HCT116 (cell line): ENCODE data around the gene BCL2L11. TPM values are rescaled to one million over a fixed set of nuclear protein-coding genes. Genes with fewer than 3 reads are reported as not detected.

ENCODE experiments used
- ATAC-seq: fragments of 200-7000 bp; cut with Tn5 transposase; 2 replicates; pipeline ENCODE4 v1.9.1; 2020; ENCODE audit warnings: mild to moderate bottlenecking, moderate library complexity
- BruUV-seq: library from RNA; stranded (reverse); fragments of 400-500 nt; replicated peaks from 2 replicates; lab custom pipeline; 2021; lab: Mats Ljungman, UMichigan
- CTCF ChIA-PET: fragments of 300-600 bp; sonication (Branson Sonifier 250); formaldehyde crosslinking; loops from one replicate; lab custom pipeline; 2021; ENCODE audit warnings: antibody characterized with exemption; lab: Charles Lee
- POLR2A ChIA-PET: fragments of 300-600, 350-600 bp; sonication (Branson Sonifier 250); formaldehyde crosslinking; loops from one replicate; lab custom pipeline; 2021; ENCODE audit warnings: antibody characterized with exemption; lab: Charles Lee
- RAD21 ChIA-PET, 2 experiments: fragments of 300-600 bp; sonication (Branson Sonifier 250); formaldehyde crosslinking; loops; one replicate each; lab custom pipeline; 2023; ENCODE audit warnings: low total read pairs in 2 of 2; ENCODE audit not compliant: uncharacterized antibody in 2 of 2, unreplicated experiment in 2 of 2, low non-redundant PET in 1 of 2; lab: Charles Lee
- DNase-seq: peaks from one replicate; pipeline ENCODE4 v3.0.0-alpha.2; 2010; ENCODE audit warnings: low read depth, low spot score
- H2AFZ ChIP-seq: fragments of 200-600 bp; shearing (Covaris generic), sonication (generic); 2 replicates; pipeline ENCODE4 v1.6.1; 2017; ENCODE audit warnings: low read depth, mixed run types, mixed read lengths, antibody characterized with exemption, low read length; ENCODE audit not compliant: poor library complexity, severe bottlenecking
- H3K27ac ChIP-seq: 2 replicates; pipeline ENCODE4 v1.5.1; 2012; ENCODE audit warnings: low read depth, low read length
- H3K27me3 ChIP-seq: fragments of 200-600 bp; sonication (generic); 2 replicates; pipeline ENCODE4 v1.6.1; 2016; ENCODE audit warnings: mixed run types, low read length, mixed read lengths; ENCODE audit not compliant: insufficient read depth
- H3K36me3 ChIP-seq, 2 experiments: fragments of 200-500 bp in 1 of 2; fragments of 200-600 bp in 1 of 2; sonication (Bioruptor generic) in 1 of 2; sonication (generic) in 1 of 2; 2 replicates each; pipeline versions ENCODE4 v1.5.1 to v1.6.1; 2014 to 2016; ENCODE audit warnings: low read length in 2 of 2, inconsistent platforms in 1 of 2, mixed read lengths in 1 of 2, mixed run types in 1 of 2; ENCODE audit not compliant: insufficient read depth in 2 of 2, control insufficient read depth in 1 of 2
- H3K4me1 ChIP-seq, 2 experiments: fragments of 200-600 bp in 1 of 2; sonication (generic) in 1 of 2; 2 replicates each; pipeline versions ENCODE4 v1.5.1 to v1.6.1; 2012 to 2017; ENCODE audit warnings: low read length in 2 of 2, inconsistent platforms in 1 of 2, mild to moderate bottlenecking in 1 of 2, mixed read lengths in 1 of 2, mixed run types in 1 of 2, moderate library complexity in 1 of 2; ENCODE audit not compliant: insufficient read depth in 2 of 2, control insufficient read depth in 1 of 2
- H3K4me2 ChIP-seq: fragments of 200-600 bp; sonication (generic); 2 replicates; pipeline ENCODE4 v1.6.1; 2017; ENCODE audit warnings: mixed run types, low read length, mixed read lengths
- H3K4me3 ChIP-seq, 2 experiments: fragments of 200-600 bp in 1 of 2; sonication (generic) in 1 of 2; replicated peaks in 1 of 2; 2 replicates each; pipeline ENCODE4 v1.5.1; 2011 to 2016; ENCODE audit warnings: low read length in 2 of 2, control low read depth in 1 of 2, low read depth in 1 of 2, mild to moderate bottlenecking in 1 of 2, mixed read lengths in 1 of 2, mixed run types in 1 of 2
- H3K79me2 ChIP-seq: fragments of 200-600 bp; sonication (generic); 2 replicates; pipeline ENCODE4 v1.6.1; 2017; ENCODE audit warnings: mild to moderate bottlenecking, mixed run types, low read length, moderate library complexity, mixed read lengths; ENCODE audit not compliant: insufficient read depth
- H3K9ac ChIP-seq: fragments of 200-600 bp; sonication (generic); 2 replicates; pipeline ENCODE4 v1.6.1; 2016; ENCODE audit warnings: low read length, mixed read lengths
- H3K9me2 ChIP-seq: fragments of 200-600 bp; sonication (generic), shearing (Covaris generic); 2 replicates; pipeline ENCODE4 v1.6.1; 2017; ENCODE audit warnings: mixed run types, mild to moderate bottlenecking, moderate library complexity; ENCODE audit not compliant: insufficient read depth
- H3K9me3 ChIP-seq, 2 experiments: fragments of 200-500 bp in 1 of 2; fragments of 200-600 bp in 1 of 2; sonication (Bioruptor generic) in 1 of 2; sonication (generic) in 1 of 2; 2 replicates each; pipeline ENCODE4 v1.6.1; 2014 to 2017; ENCODE audit warnings: low read length in 2 of 2, mixed read lengths in 2 of 2, inconsistent platforms in 1 of 2, low read depth in 1 of 2, mild to moderate bottlenecking in 1 of 2, mixed run types in 1 of 2, moderate library complexity in 1 of 2; ENCODE audit not compliant: control insufficient read depth in 1 of 2, insufficient read depth in 1 of 2
- H4K20me1 ChIP-seq: fragments of 200-600 bp; sonication (generic), shearing (Covaris generic); 2 replicates; pipeline ENCODE4 v1.6.1; 2017; ENCODE audit warnings: mixed run types, mild to moderate bottlenecking, moderate library complexity; ENCODE audit not compliant: insufficient read depth
- CEBPB ChIP-seq: IDR thresholded peaks from 2 replicates; pipeline ENCODE4 v1.6.1; 2012; ENCODE audit warnings: low read depth
- CTCF ChIP-seq, 3 experiments: fragments of 200-600 bp in 1 of 3; sonication (generic) in 1 of 3; IDR thresholded peaks in 2 of 3; conservative IDR thresholded peaks in 1 of 3; 2 replicates each; pipeline ENCODE4 v1.5.1; 2012 to 2017; ENCODE audit warnings: low read depth in 2 of 3, low read length in 2 of 3, antibody characterized with exemption in 1 of 3, borderline replicate concordance in 1 of 3, control low read depth in 1 of 3, mild to moderate bottlenecking in 1 of 3, mixed read lengths in 1 of 3, mixed run types in 1 of 3, moderate library complexity in 1 of 3; ENCODE audit not compliant: insufficient read depth in 1 of 3
- EGR1 ChIP-seq: IDR thresholded peaks from 2 replicates; pipeline ENCODE4 v1.6.1; 2012; ENCODE audit warnings: low read depth
- ELF1 ChIP-seq: IDR thresholded peaks from 2 replicates; pipeline ENCODE4 v1.6.1; 2012; ENCODE audit warnings: low read depth, borderline replicate concordance
- EZH2 ChIP-seq: fragments of 200-600 bp; sonication (generic); IDR thresholded peaks from 2 replicates; pipeline ENCODE4 v1.6.1; 2017; ENCODE audit warnings: antibody characterized with exemption, mixed run types
- EZH2phosphoT487 ChIP-seq: fragments of 200-600 bp; IDR thresholded peaks from 2 replicates; pipeline ENCODE4 v1.6.1; 2018; ENCODE audit warnings: antibody characterized with exemption, borderline replicate concordance
- FOSL1 ChIP-seq: IDR thresholded peaks from 2 replicates; pipeline ENCODE4 v1.6.1; 2012; ENCODE audit warnings: low read depth
- JUND ChIP-seq: IDR thresholded peaks from 2 replicates; pipeline ENCODE4 v1.6.1; 2012
- POLR2A ChIP-seq: IDR thresholded peaks from 2 replicates; pipeline ENCODE4 v1.7.0; 2011; ENCODE audit warnings: borderline replicate concordance; ENCODE audit not compliant: insufficient read depth, insufficient read length; ENCODE audit errors: extremely low read depth
- POLR2AphosphoS5 ChIP-seq: IDR thresholded peaks from 2 replicates; pipeline ENCODE4 v1.6.1; 2011; ENCODE audit warnings: mild to moderate bottlenecking, low read depth, low read length, moderate library complexity
- REST ChIP-seq: IDR thresholded peaks from 2 replicates; pipeline ENCODE4 v1.6.1; 2012; ENCODE audit warnings: low read depth
- SIN3A ChIP-seq: IDR thresholded peaks from 2 replicates; pipeline ENCODE4 v1.6.1; 2012; ENCODE audit warnings: low read depth
- SP1 ChIP-seq: IDR thresholded peaks from 2 replicates; pipeline ENCODE4 v1.6.1; 2012; ENCODE audit warnings: low read depth
- SRF ChIP-seq: IDR thresholded peaks from 2 replicates; pipeline ENCODE4 v1.6.1; 2012; ENCODE audit warnings: low read depth
- TCF7L2 ChIP-seq: IDR thresholded peaks from 2 replicates; pipeline ENCODE4 v1.7.0; 2011; ENCODE audit warnings: borderline replicate concordance, inconsistent platforms; ENCODE audit not compliant: insufficient read depth, insufficient read length; ENCODE audit errors: extremely low read depth
- ZBTB33 ChIP-seq: IDR thresholded peaks from 2 replicates; pipeline ENCODE4 v1.6.1; 2011; ENCODE audit warnings: mild to moderate bottlenecking, low read length, moderate library complexity; ENCODE audit not compliant: insufficient replicate concordance; ENCODE audit errors: extremely low read depth
- ZFX ChIP-seq: fragments of 450-650 bp; IDR thresholded peaks from 2 replicates; pipeline ENCODE4 v1.6.1; 2017
- ZNF274 ChIP-seq: fragments of 200-500 bp; sonication (Bioruptor generic); IDR thresholded peaks from 2 replicates; pipeline ENCODE4 v1.6.1; 2014; ENCODE audit warnings: mild to moderate bottlenecking, low read depth, low read length, inconsistent platforms
- intact Hi-C: fragments of 100-400 bp; cut with micrococcal nuclease; formaldehyde crosslinking; loops from 2 replicates; pipeline ENCODE4 v1.10.0; 2022
- total RNA-seq: library from RNA; stranded (reverse); gene quantifications from one replicate; pipeline ENCODE4 v1.2.1, GENCODE V29; 2021; ENCODE audit not compliant: unreplicated experiment

The BCL2L11 gene
- total RNA-seq, 1 experiment from 2014 or later, result 17.8 TPM

- no peak overlapping the region for H3K4me3 ChIP-seq
- ChIA-PET CTCF (no interaction called here), POLR2A (no interaction called here), RAD21 (no interaction called here)
- H3K9ac ChIP-seq, result no peak overlapping the region
- H3K27ac ChIP-seq, result no peak overlapping the region
- no TSS peak for BruUV-seq
- peaks cover 13% of the 10 kb centered on the region; the same call in 1 of the 2 replicates for H3K79me2 ChIP-seq
- no peaks in the 10 kb centered on the region for H3K9me3 ChIP-seq
- H4K20me1 ChIP-seq, result no peaks in the 10 kb centered on the region
- DNase-seq, result no peak
- H3K4me1 ChIP-seq, result no peaks in the 10 kb centered on the region
- H3K9me2 ChIP-seq, result no peaks in the 10 kb centered on the region
- no peak overlapping the region for H3K4me2 ChIP-seq
- TF ChIP-seq SIN3A, result no peak
- TF ChIP-seq FOSL1, result no peak
- TF ChIP-seq REST, result no peak
- TF ChIP-seq ZNF274, result no peak
- no peak for TF ChIP-seq ELF1
- no peak for TF ChIP-seq JUND
- TF ChIP-seq SRF, result no peak
- TF ChIP-seq EGR1, result no peak
- TF ChIP-seq ZFX, result no peak
- no peak for TF ChIP-seq EZH2phosphoT487
- TF ChIP-seq EZH2, result no peak
- TF ChIP-seq TCF7L2, result no peak
- TF ChIP-seq CTCF (IDR thresholded peaks at IDR 0.05 in 2 of 3, conservative IDR thresholded peaks at IDR 0.05 in 1 of 3; ENCODE audit: borderline replicate concordance in 1 of 3, insufficient read depth in 1 of 3, low read depth in 2 of 3, low read length in 2 of 3), result no peak
- TF ChIP-seq ZBTB33, result no peak
- no peak for TF ChIP-seq POLR2AphosphoS5
- TF ChIP-seq POLR2A, result no peak
- TF ChIP-seq CEBPB, result no peak
- TF ChIP-seq SP1, result no peak
- TF ChIP-seq, all 23 proteins: peak for 0
- Histone ChIP-seq H3K27me3 (no peaks in the 10 kb centered on the region), H2AFZ (no peak overlapping the region), H3K36me3 (peaks cover 0 to 8% of the 10 kb centered on the region in 2 experiments; a peak in 1 of 4 replicates)
- ATAC-seq, result no peak
- intact Hi-C loops, result no loop called here
Observed at GRCh38 chr2:111145951-111146350, 25.2 kb downstream of the BCL2L11 start.
